ENCODE results near the gene ZXDC.

- TF ChIP-seq CTCF (IDR thresholded peaks at IDR 0.05) (no peak), POLR2A (IDR thresholded peaks at IDR 0.05) (no peak), POLR2AphosphoS5 (IDR thresholded peaks at IDR 0.05) (no peak), EP300 (IDR thresholded peaks at IDR 0.05) (no peak)
Observed at GRCh38 chr3:126419151-126419703, 56.5 kb downstream of the ZXDC start.

Data from gastroesophageal sphincter (tissue), 3 donors.